A673 (cell line): Measurements from ENCODE around the gene MROH8.

Experiments used
- CTCF ChIP-seq: fragments of 300-800, 200-600 bp; sonication (generic); conservative IDR thresholded peaks from 2 replicates; pipeline ENCODE4 v1.5.1; 2017; ENCODE audit warnings: low read depth, mild to moderate bottlenecking, antibody characterized with exemption, low read length, moderate library complexity, mixed read lengths
- EZH2 ChIP-seq: fragments of 200-600 bp; sonication (generic); IDR thresholded peaks from 2 replicates; pipeline ENCODE4 v1.6.1; 2017; ENCODE audit warnings: borderline replicate concordance, low read depth, mild to moderate bottlenecking, mixed read lengths, antibody characterized with exemption, low read length; ENCODE audit not compliant: poor library complexity, severe bottlenecking

- no peak for TF ChIP-seq CTCF
- no peak for TF ChIP-seq EZH2
Observed at GRCh38 chr20:37161830-37162549, 17.4 kb downstream of the MROH8 start.
